Measurements from ENCODE around the gene PRR14L.
A peak's percentile ranks its signal among the peaks of the same experiment; 100 is the strongest.
"Not testable (repeated sequence)": the region's sequence is repeated elsewhere in the genome, so short reads cannot be mapped to it uniquely, and the experiment has no call there.

Gene PRR14L

DNA sequence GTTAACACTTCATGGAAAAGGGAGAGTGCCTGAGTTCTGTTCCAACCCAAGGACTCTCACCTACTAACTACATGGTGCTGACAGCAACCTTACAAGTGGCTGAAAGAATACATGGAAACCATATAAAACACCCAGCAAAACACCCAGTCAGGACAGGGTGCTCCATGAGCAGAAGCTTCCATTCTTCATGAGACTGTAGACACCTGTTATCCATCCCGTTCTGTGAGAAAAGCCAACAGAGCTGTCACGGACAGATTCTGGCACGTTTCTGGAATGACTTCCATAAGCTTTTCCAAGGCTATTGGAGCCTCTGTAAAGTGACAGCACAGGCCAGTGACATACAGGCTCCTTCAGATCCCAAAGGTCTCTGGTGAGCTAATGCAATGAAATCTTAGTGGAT, 23.2 kb downstream of the PRR14L start:
- DNase-seq (ENCODE audit: low spot score in 2 of 2) (no peak), ATAC-seq (no peak)
- Mint-ChIP-seq H3K4me1 (no peaks in the 10 kb centered on the region), H3K4me3 (no peak overlapping the region), H3K9me3 (no peaks in the 10 kb centered on the region), H3K36me3 (peaks cover 54% of the 10 kb centered on the region), H3K27ac (no peak overlapping the region)

DNA sequence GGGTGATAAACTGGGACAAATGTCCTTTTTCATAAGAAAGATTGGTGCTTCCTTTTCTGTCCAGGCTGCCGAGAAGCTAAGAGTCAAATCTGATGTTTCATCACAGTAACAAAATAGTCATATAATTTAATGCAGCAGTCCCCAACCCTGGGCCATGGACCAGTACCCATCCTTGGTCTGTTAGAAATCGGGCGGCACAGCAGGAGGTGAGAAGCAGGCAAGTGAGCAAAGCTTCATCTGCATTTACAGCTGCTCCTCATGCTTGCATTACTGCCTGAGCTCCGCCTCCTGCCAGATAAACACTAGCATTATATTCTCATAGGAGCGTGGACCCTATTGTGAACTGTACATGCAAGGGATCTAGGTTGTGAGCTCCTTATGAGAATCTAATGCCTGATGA, 26.2 kb downstream of the PRR14L start:
- Mint-ChIP-seq H3K27ac (no peak overlapping the region), H3K4me1 (peaks cover 4% of the 10 kb centered on the region), H3K4me3 (no peak overlapping the region), H3K9me3 (no peaks in the 10 kb centered on the region), H3K36me3 (peaks cover 74% of the 10 kb centered on the region)
- DNase-seq (ENCODE audit: low spot score in 2 of 2) = no peak
- ATAC-seq = no peak

DNA sequence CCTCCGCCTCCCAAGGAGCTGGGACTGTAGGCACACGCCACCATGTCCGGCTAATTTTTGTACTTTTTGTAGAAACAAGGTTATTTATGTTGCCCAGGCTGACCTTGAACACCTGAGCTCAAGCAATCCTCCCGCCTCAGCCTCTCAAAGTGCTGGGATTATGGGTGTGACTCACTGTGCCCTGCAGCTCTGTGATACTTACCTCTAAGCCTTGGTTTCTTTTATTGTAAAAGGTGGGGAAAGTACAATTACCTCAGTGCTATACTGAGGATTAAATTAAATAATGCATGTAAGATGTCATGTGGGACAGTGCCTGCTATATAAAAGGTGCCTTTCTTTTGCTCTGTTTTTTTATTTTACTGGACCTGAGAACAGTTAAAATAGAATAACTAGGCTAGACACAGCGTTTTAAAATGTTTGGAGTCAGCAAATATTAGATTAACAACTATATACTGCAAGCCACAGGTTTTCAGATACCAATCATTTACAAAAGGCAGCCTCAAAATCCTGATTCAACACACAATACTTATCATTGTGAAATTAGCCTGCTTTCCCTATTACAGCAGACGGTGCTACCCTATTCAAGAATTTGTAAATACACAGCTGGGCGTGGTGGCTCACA, 30.0 kb downstream of the PRR14L start:
- H3K36me3 Mint-ChIP-seq = peaks cover 92% of the 10 kb centered on the region
- ATAC-seq = no peak
- peaks cover 4% of the 10 kb centered on the region for H3K4me1 Mint-ChIP-seq
- no peaks in the 10 kb centered on the region for H3K9me3 Mint-ChIP-seq
- H3K4me3 Mint-ChIP-seq = no peak overlapping the region
- no peak overlapping the region for H3K27ac Mint-ChIP-seq
- no peak for DNase-seq (ENCODE audit: low spot score in 2 of 2)

DNA sequence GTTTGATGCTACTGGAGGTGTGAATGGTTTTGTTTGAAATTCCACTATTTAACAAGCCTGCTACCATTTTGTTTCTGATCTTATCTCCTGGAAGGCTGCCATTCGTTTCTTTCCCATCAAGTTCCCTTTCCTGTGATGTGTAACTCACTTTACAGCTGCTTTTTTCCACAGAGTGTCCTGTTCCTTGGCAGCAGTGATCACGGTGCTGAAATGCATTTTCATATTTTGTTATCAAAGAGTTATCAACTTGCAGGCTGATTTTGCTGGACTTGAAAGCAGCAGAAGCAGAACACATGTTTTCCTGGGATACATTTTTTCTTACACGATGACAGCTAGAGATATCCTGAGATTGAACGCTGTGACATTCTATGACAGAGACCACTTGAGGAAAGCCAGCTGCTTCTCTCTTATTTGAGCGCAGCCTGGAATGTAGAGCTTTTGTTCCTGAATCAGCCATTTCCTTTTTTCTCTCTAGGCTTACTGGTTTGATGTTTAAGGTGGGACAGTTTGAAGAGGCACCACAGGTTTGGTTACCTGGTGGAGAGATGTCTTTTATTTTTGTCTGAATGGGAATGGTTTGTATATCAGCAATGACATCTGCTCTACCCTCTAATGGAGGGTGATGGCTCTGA, 34.7 kb downstream of the PRR14L start:
- H3K36me3 Mint-ChIP-seq = peaks cover 100% of the 10 kb centered on the region
- DNase-seq (ENCODE audit: low spot score in 2 of 2) = no peak

DNA sequence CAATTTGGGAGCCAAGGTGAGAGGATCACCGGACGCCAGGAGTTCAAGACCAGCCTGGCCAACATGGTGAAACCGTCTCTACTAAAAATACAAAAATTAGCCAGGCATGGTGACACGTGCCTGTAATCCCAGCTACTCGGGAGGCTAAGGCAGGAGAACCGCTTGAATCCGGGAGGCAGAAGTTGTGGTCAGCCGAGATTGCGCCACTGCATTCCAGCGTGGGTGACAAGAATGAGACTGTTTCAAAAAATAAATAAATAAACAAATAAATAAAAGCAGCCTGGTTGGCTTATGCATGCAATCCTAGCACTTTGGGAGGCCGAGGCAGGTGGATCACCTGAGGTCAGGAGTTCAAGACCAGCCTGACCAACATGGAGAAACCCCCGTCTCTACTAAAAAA, 38.7 kb downstream of the PRR14L start:
- not testable (repeated sequence) for H3K4me3 Mint-ChIP-seq; H3K27ac Mint-ChIP-seq; H3K9me3 Mint-ChIP-seq; H3K4me1 Mint-ChIP-seq; DNase-seq (ENCODE audit: low spot score in 2 of 2); ATAC-seq
- peaks cover 98% of the 10 kb centered on the region for H3K36me3 Mint-ChIP-seq

More for the DNA sequence above, 34.7 kb downstream of the PRR14L start:
- ATAC-seq = no peak
- peak overlapping the region; percentile 17 for H3K27ac Mint-ChIP-seq
- no peaks in the 10 kb centered on the region for H3K9me3 Mint-ChIP-seq
- H3K4me1 Mint-ChIP-seq = no peaks in the 10 kb centered on the region
- no peak overlapping the region for H3K4me3 Mint-ChIP-seq

DNA sequence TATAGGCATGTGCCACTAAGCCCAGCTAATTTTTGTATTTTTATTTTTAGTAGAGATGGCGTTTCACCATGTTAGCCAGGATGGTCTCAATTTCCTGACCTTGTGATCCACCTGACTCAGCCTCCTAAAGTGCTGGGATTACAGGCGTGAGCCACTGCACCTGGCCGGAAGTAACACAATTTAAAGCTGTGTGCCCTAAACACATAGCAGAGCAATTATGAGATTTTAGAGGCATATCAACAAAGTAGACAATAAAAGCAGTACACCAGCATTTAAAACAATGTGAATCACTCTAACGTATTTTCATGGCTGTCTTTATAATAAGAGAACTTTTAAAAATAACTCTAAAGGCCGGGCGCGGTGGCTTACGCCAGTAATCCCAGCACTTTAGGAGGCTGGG, 42.4 kb downstream of the PRR14L start:
- no peak for ATAC-seq
- Mint-ChIP-seq H3K27ac (no peak overlapping the region), H3K9me3 (no peaks in the 10 kb centered on the region), H3K36me3 (peaks cover 98% of the 10 kb centered on the region), H3K4me3 (no peak overlapping the region), H3K4me1 (peaks cover 5% of the 10 kb centered on the region)
- DNase-seq (ENCODE audit: low spot score in 2 of 2) = no peak

DNA sequence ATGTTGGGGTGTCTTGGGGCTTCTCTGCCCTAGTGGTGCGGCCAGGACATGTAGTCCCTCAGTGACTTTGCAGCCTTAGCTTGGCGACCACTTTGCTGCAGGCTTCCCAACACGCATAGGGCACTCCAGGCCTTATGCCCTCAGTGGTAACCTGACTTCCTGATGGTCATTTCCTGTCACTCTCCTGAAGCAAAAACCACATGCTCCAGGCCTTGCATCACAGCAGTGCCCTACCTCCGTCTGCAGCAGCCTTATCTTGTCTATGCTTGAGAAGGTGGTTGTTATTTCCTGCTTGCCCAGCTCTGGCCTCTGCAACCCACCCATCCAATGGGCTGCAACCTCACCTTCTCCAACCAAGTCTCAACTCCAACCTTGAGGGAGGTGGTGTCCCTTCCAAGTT, 54.5 kb downstream of the PRR14L start:
- peaks cover 100% of the 10 kb centered on the region for H3K36me3 Mint-ChIP-seq
- ATAC-seq (no peak), DNase-seq (ENCODE audit: low spot score in 2 of 2) (no peak)

DNA sequence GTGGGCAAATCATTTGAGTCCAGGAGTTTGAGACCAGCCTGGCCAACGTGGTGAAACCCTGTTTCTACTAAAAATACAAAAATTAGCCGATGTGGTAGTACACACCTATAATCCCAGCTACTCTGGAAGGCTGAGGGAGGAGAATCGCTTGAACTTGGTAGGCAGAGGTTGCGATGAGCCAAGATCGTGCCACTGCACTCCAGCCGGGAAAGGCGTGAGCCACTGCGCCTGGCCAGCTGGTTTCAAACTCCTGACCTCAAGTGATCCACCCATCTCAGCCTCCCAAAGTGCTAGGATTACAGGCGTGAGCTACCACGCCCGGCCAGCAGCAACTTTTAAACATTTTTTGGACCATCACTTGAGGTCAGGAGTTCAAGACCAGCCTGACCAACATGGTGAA, 55.9 kb downstream of the PRR14L start:
- ATAC-seq; H3K27ac Mint-ChIP-seq; DNase-seq (ENCODE audit: low spot score in 2 of 2); H3K9me3 Mint-ChIP-seq; H3K4me3 Mint-ChIP-seq: not testable (repeated sequence)
- H3K4me1 Mint-ChIP-seq = peaks cover 16% of the 10 kb centered on the region
- H3K36me3 Mint-ChIP-seq = peaks cover 100% of the 10 kb centered on the region

More for the DNA sequence above, 54.5 kb downstream of the PRR14L start:
- Mint-ChIP-seq H3K4me1 (peaks cover 16% of the 10 kb centered on the region), H3K4me3 (no peak overlapping the region), H3K27ac (no peak overlapping the region), H3K9me3 (no peaks in the 10 kb centered on the region)

DNA sequence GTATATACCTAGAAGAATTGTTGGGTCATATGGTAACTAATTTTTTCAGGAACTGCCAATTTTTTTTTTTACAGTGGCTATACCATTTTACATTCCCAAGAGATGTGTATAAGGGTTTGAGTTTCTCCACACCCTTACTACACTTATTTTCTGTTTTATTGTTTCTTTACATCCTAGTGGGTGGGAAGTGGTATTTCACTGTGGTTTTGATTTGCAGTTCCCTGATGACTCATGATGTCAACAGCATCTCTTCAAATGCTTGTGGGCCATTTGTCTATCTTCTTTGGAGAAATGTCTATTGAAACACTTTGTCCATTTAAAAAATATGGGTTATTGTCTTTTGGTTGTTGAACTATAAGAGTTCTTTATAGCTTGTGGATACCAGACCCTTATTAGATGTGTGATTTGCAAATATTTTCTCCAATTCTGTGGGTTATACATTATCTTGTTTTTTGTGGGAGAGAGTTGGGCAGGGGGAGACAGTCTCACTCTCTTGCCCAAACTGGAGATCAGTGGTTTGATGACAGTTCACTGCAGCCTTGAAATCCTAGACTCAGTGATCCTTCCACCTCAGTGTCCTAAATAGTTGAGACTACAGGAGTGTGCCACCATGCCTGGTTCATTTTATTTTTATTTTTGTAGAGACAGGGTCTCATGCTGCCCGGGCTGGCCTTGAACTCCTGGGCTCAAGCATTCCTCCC, 57.6 kb downstream of the PRR14L start:
- DNase-seq (ENCODE audit: low spot score in 2 of 2) (no peak), ATAC-seq (peak; percentile 93)
- Mint-ChIP-seq H3K9me3 (no peaks in the 10 kb centered on the region), H3K36me3 (peaks cover 100% of the 10 kb centered on the region), H3K4me3 (no peak overlapping the region), H3K27ac (peak overlapping the region; percentile 65), H3K4me1 (peaks cover 16% of the 10 kb centered on the region)

DNA sequence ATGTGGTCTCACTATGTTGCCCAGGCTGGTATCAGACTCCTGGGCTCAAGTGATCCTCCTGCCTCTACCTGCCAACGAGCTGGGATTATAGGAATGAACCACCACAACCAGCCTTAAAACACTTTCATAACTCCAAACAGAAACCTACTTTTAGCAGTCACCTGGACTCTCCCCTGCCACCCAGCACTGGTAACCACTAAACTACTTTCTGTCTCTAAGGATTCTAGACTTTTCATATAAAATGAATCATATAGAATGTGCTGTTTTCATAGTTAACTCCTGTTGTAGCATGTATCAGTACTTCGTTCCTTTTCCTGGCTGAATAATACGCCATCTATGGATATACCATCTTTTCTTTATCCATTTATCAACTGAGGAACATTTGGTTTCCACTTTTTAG, 58.5 kb downstream of the PRR14L start:
- Mint-ChIP-seq H3K27ac (no peak overlapping the region), H3K4me3 (no peak overlapping the region), H3K4me1 (peaks cover 16% of the 10 kb centered on the region), H3K9me3 (no peaks in the 10 kb centered on the region), H3K36me3 (peaks cover 100% of the 10 kb centered on the region)
- ATAC-seq (peak; percentile 34), DNase-seq (ENCODE audit: low spot score in 2 of 2) (no peak)

DNA sequence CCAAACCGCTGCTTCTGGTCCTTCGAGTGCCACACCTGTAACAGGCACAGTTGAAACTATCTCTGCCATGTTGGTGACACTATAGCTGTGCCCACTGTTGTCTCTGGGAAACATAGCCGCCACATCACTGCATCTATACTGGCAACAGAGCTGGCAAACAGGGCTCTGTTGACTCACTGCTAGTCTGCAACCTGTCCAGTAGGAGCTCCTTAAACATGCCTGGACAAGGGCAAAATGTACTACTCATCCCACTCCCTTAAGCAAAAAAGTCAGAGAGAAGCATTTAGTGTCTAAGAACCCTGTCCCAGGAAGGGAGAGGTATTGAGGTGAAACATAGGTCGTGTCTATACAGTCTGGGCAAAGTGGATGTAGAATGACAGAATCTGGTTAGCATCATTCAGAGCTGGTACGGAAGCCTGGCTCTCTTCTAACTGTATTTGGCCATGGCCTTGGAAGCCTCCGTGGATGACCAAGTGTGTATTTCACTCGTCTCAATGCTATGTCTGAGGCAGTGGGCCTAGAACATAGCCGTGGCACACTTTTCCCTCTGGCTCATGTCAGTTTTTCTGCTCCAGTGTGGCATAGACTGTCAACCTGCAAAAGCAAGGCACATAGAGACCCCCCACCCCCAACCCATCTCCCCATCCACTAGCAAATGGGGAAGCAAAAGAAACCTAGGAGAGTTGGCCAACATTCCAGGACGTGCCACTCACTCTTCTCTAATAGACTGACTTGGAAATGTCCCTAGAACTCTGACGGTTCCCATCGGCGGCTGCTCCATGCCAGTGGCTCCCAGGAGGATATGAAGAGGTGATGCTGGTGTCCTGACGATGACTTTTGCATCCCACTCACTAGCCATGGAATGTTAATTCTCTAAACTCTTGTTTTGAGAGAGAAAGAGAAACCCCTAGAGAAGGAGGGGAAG, 66.5 kb downstream of the PRR14L start:
- ATAC-seq = no peak
- no peak overlapping the region for H3K4me3 Mint-ChIP-seq
- H3K27ac Mint-ChIP-seq = peak overlapping the region; percentile 64
- H3K9me3 Mint-ChIP-seq = no peaks in the 10 kb centered on the region
- peaks cover 59% of the 10 kb centered on the region for H3K36me3 Mint-ChIP-seq
- H3K4me1 Mint-ChIP-seq = peaks cover 6% of the 10 kb centered on the region
- DNase-seq (ENCODE audit: low spot score in 2 of 2) = no peak

DNA sequence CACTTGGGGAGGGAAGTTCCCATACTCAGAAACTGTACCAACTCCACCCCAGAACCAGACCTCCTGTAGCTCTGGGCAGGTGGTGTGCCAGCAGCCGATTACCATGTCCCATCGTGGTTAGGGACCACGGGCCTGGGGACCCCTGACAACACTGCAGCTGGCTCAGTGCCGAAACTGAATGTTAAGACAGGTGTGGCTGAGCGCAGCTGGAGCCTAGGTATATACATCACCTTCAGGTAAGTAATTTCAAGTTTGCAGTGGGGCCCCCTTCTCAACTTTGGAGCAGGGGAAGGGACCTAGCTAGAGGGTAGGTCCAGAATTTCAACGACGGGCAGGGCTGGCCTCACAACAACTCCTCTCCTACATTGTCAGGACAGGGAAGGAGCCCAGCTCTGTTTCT, 67.2 kb downstream of the PRR14L start:
- H3K27ac Mint-ChIP-seq = peak overlapping the region; percentile 64
- DNase-seq (ENCODE audit: low spot score in 2 of 2) (no peak), ATAC-seq (no peak)
- peaks cover 52% of the 10 kb centered on the region for H3K36me3 Mint-ChIP-seq
- no peaks in the 10 kb centered on the region for H3K9me3 Mint-ChIP-seq
- H3K4me3 Mint-ChIP-seq = no peak overlapping the region
- H3K4me1 Mint-ChIP-seq = peaks cover 6% of the 10 kb centered on the region

DNA sequence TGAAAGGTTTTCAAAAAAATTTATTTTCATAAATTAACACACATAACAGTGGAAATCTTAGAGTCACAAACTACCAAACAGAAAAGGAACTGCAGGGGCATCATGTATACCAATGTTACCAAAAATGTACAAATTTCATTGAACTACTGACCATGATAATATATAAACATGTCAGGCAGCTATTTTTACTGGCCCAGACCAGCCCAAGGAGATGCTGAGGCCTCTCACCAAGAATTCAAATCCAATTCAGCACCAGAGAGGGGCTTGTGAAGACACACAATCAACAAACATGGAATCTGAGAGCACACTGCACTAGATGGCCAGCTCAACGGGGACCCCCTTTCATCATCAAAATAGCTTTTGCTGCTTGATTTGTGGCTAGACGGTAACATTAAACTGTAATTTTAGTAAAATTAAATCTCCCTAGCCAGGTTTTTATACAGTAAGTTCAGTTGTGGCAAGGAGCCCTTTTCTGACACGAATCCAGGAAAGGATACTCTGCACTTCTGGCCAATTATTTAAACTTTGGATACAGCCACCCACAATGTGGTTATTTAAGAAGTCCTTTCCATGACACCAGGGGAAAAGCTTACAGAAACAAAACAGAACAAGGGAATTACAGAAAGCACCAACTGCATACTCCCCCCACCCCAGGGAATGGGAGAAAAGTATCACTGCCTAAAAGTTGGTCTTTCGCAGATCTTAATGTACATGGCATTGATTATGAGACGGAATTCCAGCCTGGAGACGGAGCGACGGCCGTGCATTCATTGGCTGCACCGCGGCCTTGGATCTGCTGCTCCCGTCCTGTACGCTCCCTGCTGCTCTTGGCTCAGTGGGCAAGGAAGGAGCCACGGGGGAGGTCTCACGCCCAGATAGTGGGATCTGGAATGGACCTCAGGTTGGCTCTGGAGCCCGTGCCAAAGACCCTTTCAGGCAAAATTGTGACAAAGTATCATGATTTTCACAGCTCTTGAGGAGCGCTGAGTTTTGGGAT, 68.3 kb downstream of the PRR14L start:
- Mint-ChIP-seq H3K4me1 (peaks cover 11% of the 10 kb centered on the region), H3K27ac (no peak overlapping the region), H3K4me3 (no peak overlapping the region), H3K36me3 (peaks cover 41% of the 10 kb centered on the region), H3K9me3 (no peaks in the 10 kb centered on the region)
- no peak for ATAC-seq
- no peak for DNase-seq (ENCODE audit: low spot score in 2 of 2)

DNA sequence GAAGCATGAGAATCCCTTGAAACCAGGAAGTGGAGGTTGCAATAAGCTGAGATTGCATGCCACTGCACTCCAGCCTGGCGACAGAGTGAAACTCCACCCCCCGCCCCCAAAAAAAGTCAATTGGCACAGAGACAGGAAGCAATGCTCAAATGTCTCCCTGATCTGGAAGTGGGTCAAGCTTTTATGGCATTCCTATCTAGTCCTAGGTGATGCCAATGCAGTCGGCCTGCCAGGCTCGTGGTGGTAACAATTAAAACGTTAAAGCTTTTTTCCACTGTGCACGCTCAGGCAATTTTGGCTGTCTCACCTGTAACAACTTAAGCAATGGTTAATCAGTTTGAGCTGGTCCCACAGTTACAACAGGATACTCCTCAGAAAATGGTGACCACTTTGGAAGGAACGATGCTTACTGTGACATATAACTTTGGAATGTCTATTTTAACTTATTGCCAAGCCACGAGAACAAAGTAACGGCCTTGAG, 69.0 kb downstream of the PRR14L start:
- H3K4me1 Mint-ChIP-seq = peaks cover 18% of the 10 kb centered on the region
- ATAC-seq (no peak), DNase-seq (ENCODE audit: low spot score in 2 of 2) (no peak)
- H3K27ac Mint-ChIP-seq = no peak overlapping the region
- peaks cover 34% of the 10 kb centered on the region for H3K36me3 Mint-ChIP-seq
- H3K9me3 Mint-ChIP-seq = no peaks in the 10 kb centered on the region
- no peak overlapping the region for H3K4me3 Mint-ChIP-seq
